Astrocyte of the spinal cord (primary cell): ENCODE measurements around the gene PRXL2B.

ENCODE experiments used
- DNase-seq: peaks from one replicate; pipeline ENCODE4 v3.0.0; 2011; ENCODE audit warnings: low read depth, low spot score
- H3K4me3 ChIP-seq: 2 replicates; pipeline ENCODE4 v1.5.1; 2011; ENCODE audit warnings: low read depth, mild to moderate bottlenecking, low read length, moderate library complexity
- in situ Hi-C: cut with HindIII; loops from 2 replicates; pipeline ENCODE4 v1.10.0; 2017; ENCODE audit warnings: low sequenced_read_pairs
- TF ChIP-seq, protein P1 (sequence below): IDR thresholded peaks from 2 replicates; pipeline ENCODE4 v1.5.1; 2012; ENCODE audit warnings: low read depth, mild to moderate bottlenecking, low read length, inconsistent platforms

PRXL2B gene

DNA sequence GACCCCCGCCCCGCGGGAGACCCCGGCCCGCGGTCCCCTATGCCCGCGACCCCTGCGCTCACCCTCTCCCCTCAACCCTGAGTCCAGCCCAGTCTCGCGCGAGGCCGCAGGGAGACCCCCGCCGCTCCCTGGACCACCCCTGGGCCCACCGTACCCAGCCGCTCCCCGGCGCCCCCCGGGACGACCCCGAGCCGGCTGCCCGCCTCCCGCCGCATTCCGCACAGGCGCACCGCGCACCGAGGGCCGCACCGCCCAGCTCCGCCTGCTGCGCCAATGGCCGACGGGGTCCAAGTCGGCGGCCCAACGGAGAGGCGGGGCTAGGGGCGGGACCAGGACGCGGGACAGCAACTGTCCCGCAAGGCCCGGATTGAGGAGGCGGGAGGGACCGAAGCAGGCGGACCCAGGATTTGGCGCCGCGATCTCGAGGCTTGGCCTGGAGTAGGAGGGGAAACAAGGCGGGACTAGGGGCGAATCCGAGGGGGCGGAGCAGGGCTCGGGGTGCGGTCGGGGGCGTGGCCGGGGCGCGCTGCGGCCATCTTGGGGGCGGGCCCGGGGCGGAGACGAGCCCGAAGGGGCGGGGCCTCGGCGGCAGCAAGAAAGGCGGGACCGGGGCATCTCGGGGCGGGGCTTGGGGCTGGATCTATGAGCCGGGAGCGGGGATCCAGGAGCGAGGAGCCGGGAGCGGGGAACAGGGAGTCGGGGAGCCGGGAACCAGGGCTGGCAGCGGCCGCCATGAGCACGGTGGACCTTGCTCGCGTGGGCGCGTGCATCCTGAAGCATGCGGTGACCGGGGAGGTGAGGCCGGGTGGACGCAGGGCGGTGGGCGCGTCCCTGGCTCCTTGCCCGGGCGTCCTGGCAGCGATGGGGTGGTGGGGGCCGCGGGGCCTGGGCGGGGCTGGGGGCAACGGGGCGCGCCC, at the start of gene PRXL2B:
TSS of gene PRXL2B (plus strand) at position 624 of the 917 bp plus-strand sequence. CDS start at position 733, 109 bp downstream.
- in situ Hi-C loops, result no loop called here
- H3K4me3 ChIP-seq, result peak within 1 kb of the TSS; percentile 77
- TF ChIP-seq, protein P1, sequence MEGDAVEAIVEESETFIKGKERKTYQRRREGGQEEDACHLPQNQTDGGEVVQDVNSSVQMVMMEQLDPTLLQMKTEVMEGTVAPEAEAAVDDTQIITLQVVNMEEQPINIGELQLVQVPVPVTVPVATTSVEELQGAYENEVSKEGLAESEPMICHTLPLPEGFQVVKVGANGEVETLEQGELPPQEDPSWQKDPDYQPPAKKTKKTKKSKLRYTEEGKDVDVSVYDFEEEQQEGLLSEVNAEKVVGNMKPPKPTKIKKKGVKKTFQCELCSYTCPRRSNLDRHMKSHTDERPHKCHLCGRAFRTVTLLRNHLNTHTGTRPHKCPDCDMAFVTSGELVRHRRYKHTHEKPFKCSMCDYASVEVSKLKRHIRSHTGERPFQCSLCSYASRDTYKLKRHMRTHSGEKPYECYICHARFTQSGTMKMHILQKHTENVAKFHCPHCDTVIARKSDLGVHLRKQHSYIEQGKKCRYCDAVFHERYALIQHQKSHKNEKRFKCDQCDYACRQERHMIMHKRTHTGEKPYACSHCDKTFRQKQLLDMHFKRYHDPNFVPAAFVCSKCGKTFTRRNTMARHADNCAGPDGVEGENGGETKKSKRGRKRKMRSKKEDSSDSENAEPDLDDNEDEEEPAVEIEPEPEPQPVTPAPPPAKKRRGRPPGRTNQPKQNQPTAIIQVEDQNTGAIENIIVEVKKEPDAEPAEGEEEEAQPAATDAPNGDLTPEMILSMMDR, result no peak
- DNase-seq, result peak; percentile 99

GRCh38 chr1:2537784-2538115, 48.8 kb upstream of the PRXL2B start:
- TF ChIP-seq, protein P1, result no peak
- no peak overlapping the region for H3K4me3 ChIP-seq
- in situ Hi-C loops, result no loop called here
- no peak for DNase-seq

- in situ Hi-C loops, result no loop called here
- H3K4me3 ChIP-seq, result no peak overlapping the region
- TF ChIP-seq, protein P1, result no peak
- no peak for DNase-seq
Observed at GRCh38 chr1:2538376-2538775, 48.2 kb upstream of the PRXL2B start.

GRCh38 chr1:2538872-2539271, 47.7 kb upstream of the PRXL2B start:
- in situ Hi-C loops, result no loop called here
- no peak for DNase-seq

DNA sequence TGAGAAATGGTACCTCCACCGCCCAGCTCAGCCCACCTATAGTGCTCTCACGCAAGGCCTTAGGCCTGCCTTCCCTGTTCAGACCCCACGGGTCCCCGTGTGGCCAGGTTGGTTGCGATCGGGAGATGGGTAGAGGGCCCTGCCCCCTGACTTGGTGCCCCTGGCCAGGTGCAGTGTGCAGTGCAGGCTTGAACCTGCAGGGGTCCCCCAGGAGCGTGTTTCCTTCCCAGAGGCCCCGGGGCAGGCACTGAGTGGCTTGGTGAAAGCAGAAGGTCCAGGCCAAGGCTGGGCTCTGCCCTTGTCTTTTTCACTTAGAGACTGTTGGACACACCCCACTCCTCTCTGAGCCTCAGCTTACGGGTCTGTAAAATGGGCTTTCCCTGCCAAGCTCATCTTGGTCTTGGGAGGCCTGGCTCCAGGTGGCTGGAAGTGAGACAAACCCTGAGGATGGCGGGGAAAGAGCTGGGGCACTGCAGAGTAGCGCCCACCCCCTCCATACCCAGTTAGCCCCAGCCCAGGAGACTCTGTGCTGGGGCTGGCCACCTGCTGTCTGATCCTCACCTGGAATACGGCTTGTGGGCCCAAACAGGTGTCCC, 47.2 kb upstream of the PRXL2B start:
- no peak for DNase-seq

More at GRCh38 chr1:2538872-2539271, 47.7 kb upstream of the PRXL2B start:
- TF ChIP-seq, protein P1, result no peak
- H3K4me3 ChIP-seq, result no peak overlapping the region

GRCh38 chr1:2540816-2541492, 45.6 kb upstream of the PRXL2B start:
- H3K4me3 ChIP-seq, result no peak overlapping the region
- TF ChIP-seq, protein P1, result no peak
- in situ Hi-C loops, result no loop called here
- no peak for DNase-seq

More for the DNA sequence above, 47.2 kb upstream of the PRXL2B start:
- in situ Hi-C loops, result no loop called here
- TF ChIP-seq, protein P1, result peak; percentile 36
- no peak overlapping the region for H3K4me3 ChIP-seq
